Liver (tissue), 9 donors: Measurements from ENCODE around the gene NHLRC1. TPM values are rescaled to one million over a fixed set of nuclear protein-coding genes. Genes with fewer than 3 reads are reported as not detected.

Experiments
- DNase-seq: peaks from one replicate; pipeline ENCODE4 v3.0.0-alpha.2; 2017; ENCODE audit warnings: low spot score
- H3K27ac ChIP-seq, 2 donors: one replicate each; pipeline ENCODE4 v1.7.0; 2013; ENCODE audit warnings: inconsistent platforms in 2 of 2, low read length in 2 of 2, control low read depth in 1 of 2, low read depth in 1 of 2, mild to moderate bottlenecking in 1 of 2
- H3K27me3 ChIP-seq, 4 donors: one replicate each; pipeline versions ENCODE4 v1.6.1 to v1.7.0; 2013; ENCODE audit warnings: low read length in 3 of 4, inconsistent platforms in 1 of 4, mild to moderate bottlenecking in 1 of 4, moderate library complexity in 1 of 4; ENCODE audit not compliant: control insufficient read depth in 4 of 4, insufficient read depth in 4 of 4
- H3K36me3 ChIP-seq, 4 donors: one replicate each; pipeline versions ENCODE4 v1.6.1 to v1.7.0; 2013; ENCODE audit warnings: low read length in 3 of 4, mild to moderate bottlenecking in 3 of 4, low read depth in 1 of 4, moderate library complexity in 1 of 4; ENCODE audit not compliant: control insufficient read depth in 4 of 4, insufficient read depth in 3 of 4
- H3K4me1 ChIP-seq, 4 donors: one replicate each; pipeline versions ENCODE4 v1.6.1 to v1.7.0; 2013; ENCODE audit warnings: low read length in 3 of 4, mild to moderate bottlenecking in 3 of 4, moderate library complexity in 1 of 4; ENCODE audit not compliant: control insufficient read depth in 4 of 4, insufficient read depth in 4 of 4
- H3K4me3 ChIP-seq, 3 donors: one replicate each; pipeline versions ENCODE4 v1.6.1 to v1.7.0; 2013; ENCODE audit warnings: low read length in 3 of 3, control low read depth in 1 of 3, low read depth in 1 of 3, mild to moderate bottlenecking in 1 of 3
- H3K9ac ChIP-seq, 2 donors: one replicate each; pipeline ENCODE4 v1.7.0; 2013; ENCODE audit warnings: low read length in 2 of 2, mild to moderate bottlenecking in 2 of 2, moderate library complexity in 2 of 2, control low read depth in 1 of 2, low read depth in 1 of 2
- H3K9me3 ChIP-seq, 4 donors: one replicate each; pipeline versions ENCODE4 v1.6.1 to v1.7.0; 2013; ENCODE audit warnings: low read length in 3 of 4; ENCODE audit not compliant: control insufficient read depth in 4 of 4
- ATF3 ChIP-seq: IDR thresholded peaks from 2 replicates; pipeline ENCODE4 v1.6.1; 2016; ENCODE audit warnings: antibody characterized with exemption
- CTCF ChIP-seq: fragments of 150-350 bp; IDR thresholded peaks from 2 replicates; pipeline ENCODE4 v1.5.1; 2017; ENCODE audit warnings: improper control_type of control experiment, low read depth, low read length; ENCODE audit not compliant: missing input control
- EGR1 ChIP-seq, 2 donors: IDR thresholded peaks; 2 replicates each; pipeline ENCODE4 v1.6.1; 2016 to 2018; ENCODE audit warnings: antibody characterized with exemption in 2 of 2, low read depth in 2 of 2
- FOXA1 ChIP-seq: IDR thresholded peaks from 2 replicates; pipeline ENCODE4 v1.6.1; 2016; ENCODE audit warnings: antibody characterized with exemption
- FOXA2 ChIP-seq: IDR thresholded peaks from 2 replicates; pipeline ENCODE4 v1.6.1; 2016; ENCODE audit warnings: antibody characterized with exemption
- GABPA ChIP-seq, 2 donors: IDR thresholded peaks in 1 of 2; conservative IDR thresholded peaks in 1 of 2; 2 replicates each; pipeline ENCODE4 v1.6.1; 2016; ENCODE audit warnings: antibody characterized with exemption in 2 of 2, mild to moderate bottlenecking in 1 of 2, moderate library complexity in 1 of 2
- HNF4A ChIP-seq, 2 donors: conservative IDR thresholded peaks; 2 replicates each; pipeline ENCODE4 v1.6.1; 2016; ENCODE audit warnings: antibody characterized with exemption in 2 of 2, mild to moderate bottlenecking in 2 of 2
- HNF4G ChIP-seq: IDR thresholded peaks from 2 replicates; pipeline ENCODE4 v1.6.1; 2016; ENCODE audit warnings: antibody characterized with exemption
- JUND ChIP-seq, 2 donors: IDR thresholded peaks; 2 replicates each; pipeline ENCODE4 v1.6.1; 2016; ENCODE audit warnings: antibody characterized with exemption in 2 of 2
- MAX ChIP-seq: IDR thresholded peaks from 2 replicates; pipeline ENCODE4 v1.6.1; 2016; ENCODE audit warnings: antibody characterized with exemption
- NR2F2 ChIP-seq: IDR thresholded peaks from 2 replicates; pipeline ENCODE4 v1.6.1; 2016; ENCODE audit warnings: antibody characterized with exemption
- RAD21 ChIP-seq, 2 donors: IDR thresholded peaks; 2 replicates each; pipeline ENCODE4 v1.6.1; 2016; ENCODE audit warnings: antibody characterized with exemption in 2 of 2, mild to moderate bottlenecking in 2 of 2
- REST ChIP-seq: IDR thresholded peaks from 2 replicates; pipeline ENCODE4 v1.6.1; 2016; ENCODE audit warnings: antibody characterized with exemption, mild to moderate bottlenecking
- RXRA ChIP-seq, 2 donors: IDR thresholded peaks; 2 replicates each; pipeline ENCODE4 v1.6.1; 2017 to 2018; ENCODE audit warnings: antibody characterized with exemption in 2 of 2, mild to moderate bottlenecking in 1 of 2
- SP1 ChIP-seq: IDR thresholded peaks from 2 replicates; pipeline ENCODE4 v1.6.1; 2018; ENCODE audit warnings: antibody characterized with exemption, mild to moderate bottlenecking
- TAF1 ChIP-seq: conservative IDR thresholded peaks from 2 replicates; pipeline ENCODE4 v1.6.1; 2016; ENCODE audit warnings: antibody characterized with exemption, mild to moderate bottlenecking
- YY1 ChIP-seq: IDR thresholded peaks from 2 replicates; pipeline ENCODE4 v1.6.1; 2016; ENCODE audit warnings: antibody characterized with exemption, mild to moderate bottlenecking
- ZBTB33 ChIP-seq: IDR thresholded peaks from 2 replicates; pipeline ENCODE4 v1.6.1; 2016; ENCODE audit warnings: antibody characterized with exemption
- WGBS: extraction: QIAGEN DNeasy Blood & Tissue Kit; methylation state at CpG from one replicate; pipeline ENCODE4 v1.1.7; 2013; 5-methylcytosine and 5-hydroxymethylcytosine counted together
- polyA plus RNA-seq, 2 donors: library from polyadenylated mRNA; stranded (reverse) in 1 of 2; unstranded in 1 of 2; fragments of 200-250 nt in 1 of 2; fragments of >200 nt in 1 of 2; fragmentation: Nextera tagmentation in 1 of 2; extraction: Ambion mirVana in 1 of 2; gene quantifications; one replicate each; pipeline versions ENCODE4 v1.2.1 to v1.2.3, GENCODE V29; 2013 to 2015
- total RNA-seq, 2 donors: library from RNA; depleted of rRNA; stranded (reverse); fragments of >200 nt; gene quantifications; one replicate each; pipeline ENCODE4 v1.2.3, GENCODE V29; 2014
- donor health status: healthy.
- donor health status: healthy.
- donor health status: healthy.
- donor health status: healthy.
- donor health status: healthy.

The NHLRC1 gene
- total and polyA plus RNA-seq, 4 donors, result 2.1 to 4.4 (median 3.0) TPM

- TF ChIP-seq GABPA (IDR thresholded peaks at IDR 0.05 in 1 of 2, conservative IDR thresholded peaks at IDR 0.05 in 1 of 2), result no peak
- no peak for TF ChIP-seq NR2F2
- TF ChIP-seq FOXA2, result no peak
- no peak for TF ChIP-seq FOXA1
- no peak for TF ChIP-seq RAD21 (IDR thresholded peaks at IDR 0.05)
- no peak for TF ChIP-seq YY1
- TF ChIP-seq ATF3, result no peak
- no peak for TF ChIP-seq SP1
- no peak for TF ChIP-seq TAF1
- no peak for TF ChIP-seq MAX
- no peak for TF ChIP-seq EGR1 (IDR thresholded peaks at IDR 0.05; ENCODE audit: low read depth in 2 of 2)
- TF ChIP-seq RXRA (IDR thresholded peaks at IDR 0.05), result no peak
- TF ChIP-seq HNF4G, result no peak
- TF ChIP-seq ZBTB33, result no peak
- no peak for TF ChIP-seq JUND (IDR thresholded peaks at IDR 0.05)
- TF ChIP-seq HNF4A (conservative IDR thresholded peaks at IDR 0.05), result no peak
- no peak for TF ChIP-seq REST
- no peak for TF ChIP-seq CTCF
- H3K9ac ChIP-seq, result no peak overlapping the region
- no peak overlapping the region for H3K4me3 ChIP-seq
- H3K36me3 ChIP-seq, result peaks cover 14 to 59% (median 47%) of the 10 kb centered on the region in 4 donors
- 99% methylated on average over 2 of the region's 2 CpGs for WGBS
- no peak overlapping the region for H3K27ac ChIP-seq
- no peaks in the 10 kb centered on the region for H3K27me3 ChIP-seq
- DNase-seq, result no peak
- H3K4me1 ChIP-seq, result peaks cover 0 to 5% (median 0%) of the 10 kb centered on the region in 4 donors
- H3K9me3 ChIP-seq, result no peaks in the 10 kb centered on the region
Measured at GRCh38 chr6:18135171-18135570, 12.7 kb upstream of the NHLRC1 start.
